Stimulated activated naive CD4-positive, alpha-beta T cell treated with Interleukin-2 at 50 U/mL for 16 hours (primary cell): ENCODE data around the gene MAP4K4.
"Not testable (repeated sequence)": the region's sequence is repeated elsewhere in the genome, so short reads cannot be mapped to it uniquely, and the experiment has no call there.

Experiments used
- DNase-seq: peaks from one replicate; lab custom pipeline; 2025; lab: John Stamatoyannopoulos, UW

Gene MAP4K4

DNA sequence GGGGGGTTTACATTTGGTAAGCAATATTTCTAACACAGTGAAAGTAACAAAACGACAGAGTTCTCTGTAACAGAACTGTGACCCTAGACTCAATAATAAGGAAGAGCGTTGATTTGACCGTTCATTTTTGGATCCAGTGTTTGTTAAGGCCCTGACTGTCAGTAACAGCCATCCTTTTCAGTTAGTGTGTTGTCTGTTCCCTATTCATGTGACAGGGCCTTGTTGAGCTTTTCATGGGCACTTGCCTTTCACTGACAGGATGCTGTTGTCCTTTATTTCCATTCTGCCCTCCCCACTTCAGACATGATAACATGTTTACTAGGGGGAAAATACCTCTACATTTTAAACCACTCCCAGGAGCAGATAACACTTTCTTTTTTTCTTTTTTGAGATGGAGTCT lies 45.8 kb downstream of the MAP4K4 start:
- no peak for DNase-seq

DNA sequence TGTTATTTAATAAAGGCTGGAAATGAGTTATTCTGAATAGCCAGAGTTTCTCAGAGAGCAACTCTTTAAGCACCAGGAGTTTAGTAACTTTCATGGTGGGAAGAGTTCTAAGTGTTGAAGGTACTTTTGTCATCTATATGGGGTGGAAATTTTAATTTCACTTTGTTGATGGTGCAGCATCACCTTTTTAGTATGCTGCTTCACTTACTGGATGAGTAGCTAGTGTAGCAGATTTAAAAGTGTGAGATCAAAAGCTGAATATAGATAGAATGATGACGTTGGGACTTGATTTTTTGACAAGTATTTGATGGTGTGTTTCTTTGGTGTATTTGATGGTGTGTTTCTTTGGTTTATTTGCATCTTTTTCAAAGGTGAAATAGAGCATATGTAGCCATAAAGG lies 47.3 kb downstream of the MAP4K4 start:
- no peak for DNase-seq

DNA sequence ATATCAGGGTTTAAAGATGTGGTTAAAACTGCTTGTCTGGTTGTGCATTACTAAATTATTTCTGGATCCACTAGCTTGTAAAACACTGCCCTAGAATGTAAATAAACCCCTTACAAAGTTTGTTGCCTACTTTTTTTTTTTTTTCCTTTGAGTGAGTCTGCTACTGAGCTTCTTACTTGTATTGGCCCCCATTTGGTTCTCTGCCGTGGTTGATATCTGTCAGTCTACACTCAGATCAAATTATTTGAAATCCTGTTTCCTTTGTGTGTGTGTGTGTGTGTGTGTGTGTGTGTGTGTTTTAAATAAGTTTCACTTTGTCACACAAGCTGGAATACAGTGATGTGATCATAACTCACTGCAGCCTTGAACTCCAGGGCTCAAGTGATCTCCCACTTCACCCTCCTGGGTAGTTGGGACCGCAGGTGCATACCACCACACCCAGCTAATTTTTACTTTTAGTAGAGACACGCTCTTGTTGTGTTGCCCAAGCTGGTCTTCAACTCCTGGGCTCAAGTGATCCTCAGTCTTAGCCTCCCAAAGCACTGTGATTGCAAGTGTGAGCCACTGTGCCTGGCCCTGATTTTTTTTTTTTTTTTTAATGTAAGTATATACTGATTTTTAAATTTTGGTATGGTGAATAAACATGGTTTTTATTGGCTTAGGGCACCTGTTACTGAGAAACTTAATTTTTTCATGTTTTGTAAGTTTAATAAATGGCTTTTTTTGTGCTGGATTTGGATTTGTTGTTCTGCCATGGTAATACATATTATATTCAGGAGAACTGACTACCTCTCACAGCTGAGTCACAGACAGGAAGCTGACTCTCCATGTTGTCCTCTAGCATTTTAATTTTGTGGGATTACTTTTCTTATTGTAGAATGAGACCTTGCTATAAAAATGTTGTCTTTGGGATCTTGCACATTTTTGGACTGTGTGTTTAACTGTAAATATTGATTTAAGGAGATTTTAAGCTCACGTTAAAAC lies 48.5 kb downstream of the MAP4K4 start:
- no peak for DNase-seq

DNA sequence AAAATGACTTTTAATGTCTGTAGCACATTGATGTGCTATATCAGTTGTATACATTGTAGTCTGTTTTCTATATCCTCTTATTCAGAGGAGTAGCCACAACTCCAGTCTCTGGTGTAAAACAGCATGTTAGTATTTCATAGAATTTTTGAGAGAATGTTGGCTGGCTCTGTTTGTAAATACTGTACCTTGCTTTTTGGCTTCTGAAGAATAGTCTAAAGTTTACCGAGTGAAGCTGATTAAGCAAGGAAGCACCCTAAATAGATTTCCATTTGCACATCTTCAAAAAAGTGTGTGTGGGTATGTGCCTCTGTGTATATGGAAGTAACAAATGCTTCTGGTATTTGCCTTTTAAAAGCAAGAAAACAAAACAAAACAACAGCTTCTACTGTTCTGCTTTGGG lies 50.5 kb downstream of the MAP4K4 start:
- DNase-seq: no peak

DNA sequence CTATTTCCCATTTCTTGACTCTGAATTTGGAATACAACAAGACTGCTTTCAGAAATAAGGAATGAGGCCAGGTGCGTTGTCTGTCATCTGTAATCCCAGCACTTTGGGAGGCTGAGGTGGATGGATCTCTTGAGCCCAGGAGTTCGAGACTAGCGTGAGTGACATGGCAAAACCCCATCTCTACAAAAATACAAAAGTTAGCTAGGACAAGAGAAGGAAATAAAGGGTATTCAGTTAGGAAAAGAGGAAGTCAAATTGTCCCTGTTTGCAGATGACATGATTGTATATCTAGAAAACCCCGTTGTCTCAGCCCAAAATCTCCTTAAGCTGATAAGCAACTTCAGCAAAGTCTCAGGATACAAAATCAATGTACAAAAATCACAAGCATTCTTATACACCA lies 51.0 kb downstream of the MAP4K4 start:
- DNase-seq: not testable (repeated sequence)

DNA sequence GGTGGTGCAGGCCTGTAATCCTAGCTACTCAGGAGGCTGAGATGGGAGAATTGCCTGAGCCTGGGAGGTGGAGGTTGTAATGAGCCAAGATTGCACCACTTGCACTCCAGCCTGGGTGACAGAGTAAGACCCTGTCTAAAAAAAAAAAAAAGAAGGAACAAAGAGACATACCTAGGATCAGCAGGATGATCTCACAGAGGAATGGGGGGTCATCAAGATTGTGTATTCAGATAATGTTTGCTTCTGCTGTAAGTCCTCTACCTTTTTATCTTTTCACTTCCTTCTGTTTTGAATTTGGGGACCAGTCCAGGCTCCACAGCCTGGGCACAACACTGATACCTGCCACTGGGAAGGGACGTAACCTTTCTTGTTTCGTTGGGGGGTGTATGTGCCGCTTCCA lies 53.2 kb downstream of the MAP4K4 start:
- DNase-seq: no peak

DNA sequence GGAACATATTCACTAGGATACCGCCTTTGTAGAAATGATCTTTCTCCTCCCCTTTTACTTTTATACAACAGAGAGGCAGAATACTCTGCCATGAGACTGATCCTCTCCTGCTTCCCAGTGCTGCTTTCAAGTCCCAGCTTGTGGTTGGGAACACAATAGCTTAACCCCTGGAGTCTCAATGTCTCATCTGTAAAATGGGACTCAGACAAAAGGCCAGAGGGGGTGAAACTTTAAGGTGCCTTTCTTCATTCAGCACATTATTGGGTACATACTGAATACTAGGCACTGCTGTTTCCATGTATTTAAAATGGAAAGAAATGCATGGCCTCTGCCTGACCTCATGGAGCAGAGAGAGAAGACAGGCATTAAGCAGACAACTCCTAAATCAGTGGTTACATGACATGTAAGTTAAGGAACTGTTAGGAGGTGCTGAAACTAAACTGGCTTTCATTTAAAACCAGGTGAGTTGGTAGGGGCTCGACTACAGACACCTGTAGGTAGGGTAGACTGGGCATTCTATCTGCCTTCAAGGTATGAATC lies 53.8 kb downstream of the MAP4K4 start:
- DNase-seq: no peak

DNA sequence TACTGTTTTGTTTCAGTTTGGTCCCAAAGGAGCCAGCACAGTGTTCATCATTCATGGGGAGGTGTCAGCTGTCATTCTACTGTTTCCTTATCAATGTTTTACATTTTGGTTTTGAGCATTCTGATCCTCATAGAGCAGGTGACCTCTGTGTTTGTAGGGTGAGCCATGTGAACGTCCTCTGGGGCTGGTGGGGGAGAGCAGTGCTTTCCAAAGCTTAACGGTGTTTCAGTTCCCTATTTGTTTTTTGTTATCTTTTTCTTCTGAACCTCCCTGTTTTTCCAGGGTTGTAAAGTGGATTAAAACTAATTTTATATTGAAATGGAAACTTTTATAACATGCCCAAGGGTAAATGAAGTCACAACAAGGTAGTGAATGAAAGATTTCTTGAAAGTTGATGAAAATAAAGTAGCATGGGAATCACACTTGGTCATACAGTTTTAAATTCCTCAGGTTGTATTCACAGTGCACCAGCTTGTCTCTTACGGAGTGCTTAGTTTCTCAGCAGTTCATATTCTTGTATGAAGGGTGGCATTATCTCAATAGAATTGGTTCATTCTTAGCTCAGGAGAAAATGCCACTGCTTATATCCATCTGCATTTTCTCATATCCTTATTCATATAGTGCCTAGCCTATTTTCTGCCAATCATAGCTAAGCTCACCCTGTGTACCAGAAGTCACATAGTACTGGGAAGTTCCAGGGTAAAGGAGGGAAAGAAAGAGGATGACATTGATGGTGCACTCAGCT lies 54.5 kb downstream of the MAP4K4 start:
- no peak for DNase-seq

DNA sequence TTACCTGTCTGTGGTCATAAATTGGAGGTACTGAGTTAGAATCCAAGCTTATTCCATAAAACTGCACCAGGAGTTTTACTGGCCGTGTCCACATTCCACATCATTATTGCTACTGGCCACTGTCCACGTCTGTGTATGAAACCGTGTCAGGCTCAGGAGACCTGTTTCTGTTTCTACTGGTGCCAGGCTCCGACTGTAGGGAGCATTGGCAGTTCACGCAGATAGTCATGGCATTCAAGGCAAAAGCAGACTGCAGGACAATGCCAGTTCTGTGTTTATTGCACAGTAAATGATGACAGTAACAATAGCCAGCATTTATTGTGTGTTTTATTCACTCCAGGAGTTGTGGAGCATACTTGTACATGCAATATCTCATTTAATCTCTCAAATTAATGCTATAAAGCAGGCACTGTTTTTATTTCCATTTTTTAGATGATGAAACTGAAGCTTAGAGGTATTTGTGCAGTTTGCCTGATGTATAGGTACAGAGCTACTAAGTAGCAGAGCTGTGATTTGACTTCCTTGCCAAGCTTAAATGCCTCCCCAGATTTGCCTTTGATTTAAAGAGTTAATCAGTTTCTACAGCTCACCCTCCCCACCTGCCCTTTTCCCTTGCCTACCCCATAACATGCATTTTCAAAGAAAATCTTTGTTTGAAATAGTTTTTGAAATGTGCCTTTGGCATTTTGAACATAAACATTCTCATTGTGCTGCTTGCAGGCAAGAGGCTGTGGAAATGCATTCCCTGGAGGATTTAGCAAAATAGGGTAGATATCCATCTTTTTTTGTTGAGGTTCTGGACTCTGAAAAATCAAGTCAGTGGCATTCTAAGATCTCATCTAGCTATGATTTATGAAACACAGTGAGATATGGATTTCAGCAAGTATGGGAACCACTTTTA lies 55.5 kb downstream of the MAP4K4 start:
- no peak for DNase-seq

DNA sequence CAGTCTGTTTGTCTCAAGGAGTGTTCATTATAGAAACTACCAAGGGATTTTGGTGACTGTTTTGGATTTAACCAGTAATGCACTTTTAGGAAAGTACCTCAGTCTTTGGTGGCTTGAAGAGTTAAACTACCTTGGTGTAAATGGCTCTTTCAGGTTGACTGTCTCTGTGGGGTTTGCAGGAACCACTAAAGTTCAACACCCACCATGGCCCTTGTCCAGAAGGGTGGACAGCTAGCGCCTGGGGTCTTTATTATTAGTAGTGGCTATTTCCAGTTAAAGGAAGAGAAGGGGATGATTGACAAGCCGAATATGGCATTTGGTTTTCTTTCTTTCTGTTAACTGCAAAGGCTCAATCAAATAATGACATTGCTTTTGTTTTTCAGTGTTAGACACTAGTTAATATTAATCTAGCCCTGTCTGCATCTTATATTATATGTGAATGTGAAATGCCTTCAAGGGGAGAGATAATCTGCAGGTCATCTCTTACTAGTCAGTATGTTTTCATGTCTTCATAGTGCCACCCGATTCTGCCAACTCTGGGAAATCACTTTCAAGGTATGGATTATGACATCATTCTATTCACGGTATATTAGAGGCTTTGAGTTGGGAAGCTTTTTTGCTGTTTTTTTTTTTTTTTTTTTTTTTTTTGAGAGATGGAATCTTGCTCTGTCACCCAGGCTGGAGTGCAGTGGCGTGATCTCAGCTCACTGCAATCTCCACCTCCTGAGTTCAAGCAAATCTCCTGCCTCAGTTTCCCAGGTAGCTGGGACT lies 56.4 kb downstream of the MAP4K4 start:
- no peak for DNase-seq

DNA sequence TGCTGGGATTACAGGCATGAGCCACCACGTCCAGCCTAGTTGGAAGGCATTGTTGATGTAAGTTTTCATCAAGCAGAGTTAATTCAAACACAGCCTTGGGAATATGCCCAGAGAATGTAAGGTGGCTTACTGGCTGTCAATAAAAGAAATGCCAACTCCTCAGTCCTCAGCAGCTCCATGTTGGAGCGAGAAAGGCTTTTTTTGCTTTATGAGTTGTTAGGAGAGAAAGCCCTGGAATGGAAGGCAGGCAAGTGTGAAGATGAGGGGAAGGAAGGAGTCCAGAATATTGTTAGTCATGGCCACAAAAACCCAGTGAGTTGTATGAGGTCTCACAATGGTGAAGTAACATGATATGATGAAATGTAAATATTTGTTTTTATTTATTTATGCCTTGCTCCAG lies 57.1 kb downstream of the MAP4K4 start:
- no peak for DNase-seq

DNA sequence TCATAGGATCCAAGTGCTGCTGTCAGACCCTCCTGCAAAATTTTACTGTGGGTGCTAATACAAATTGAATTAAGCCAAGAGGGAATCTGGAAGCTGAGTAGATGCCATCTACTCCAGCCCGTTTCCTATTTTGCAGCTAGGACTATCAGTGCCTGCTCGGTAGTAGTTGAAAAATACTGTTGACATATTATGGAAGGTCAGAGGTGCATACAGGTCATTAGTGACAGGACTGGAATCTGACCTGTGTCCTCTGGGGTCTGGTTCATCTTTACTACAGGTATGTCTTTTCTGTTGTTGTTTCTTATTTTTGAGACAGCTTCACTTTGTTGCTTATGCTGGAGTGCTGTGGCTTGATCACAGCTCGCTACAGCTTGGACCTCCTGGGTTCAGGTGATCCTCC lies 58.8 kb downstream of the MAP4K4 start:
- no peak for DNase-seq

DNA sequence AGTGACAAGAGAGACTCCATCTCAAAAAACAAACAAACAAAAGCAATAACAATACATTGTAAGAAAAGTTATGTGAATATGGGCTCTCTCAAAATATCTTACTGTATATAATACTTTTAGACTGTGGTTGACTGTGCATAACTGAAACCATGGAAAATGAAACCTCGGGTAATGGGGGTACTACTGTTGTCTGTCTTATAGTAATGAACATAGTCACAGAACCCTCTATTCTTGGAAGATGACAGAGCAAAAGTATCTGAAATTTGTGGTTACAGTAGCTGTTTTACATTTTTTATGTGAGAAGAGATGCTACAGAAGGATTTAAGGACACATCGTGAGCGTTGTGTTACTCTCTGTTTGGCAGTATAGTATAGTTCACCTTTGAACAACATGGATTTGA lies 60.5 kb downstream of the MAP4K4 start:
- DNase-seq: no peak

DNA sequence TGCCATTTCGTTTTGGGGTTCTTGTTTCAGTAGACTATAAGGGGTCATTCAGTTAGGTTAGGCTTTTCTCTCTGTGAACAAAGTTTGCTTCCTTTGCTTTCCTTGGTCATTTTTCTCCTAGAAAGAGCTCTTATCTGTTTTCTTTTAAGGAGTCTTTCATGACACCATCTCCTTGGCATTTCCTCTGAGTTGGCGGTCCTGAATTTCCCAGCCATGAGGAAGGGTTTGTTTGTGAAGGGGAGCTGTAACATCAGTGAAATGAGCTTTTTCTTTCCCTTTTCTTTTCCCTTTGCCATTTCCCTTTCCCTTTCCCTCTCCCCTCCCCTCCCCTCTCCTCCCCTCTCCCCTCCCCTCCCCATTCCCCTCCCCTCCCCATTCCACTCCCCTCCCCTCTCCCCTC lies 61.7 kb downstream of the MAP4K4 start:
- DNase-seq: no peak

DNA sequence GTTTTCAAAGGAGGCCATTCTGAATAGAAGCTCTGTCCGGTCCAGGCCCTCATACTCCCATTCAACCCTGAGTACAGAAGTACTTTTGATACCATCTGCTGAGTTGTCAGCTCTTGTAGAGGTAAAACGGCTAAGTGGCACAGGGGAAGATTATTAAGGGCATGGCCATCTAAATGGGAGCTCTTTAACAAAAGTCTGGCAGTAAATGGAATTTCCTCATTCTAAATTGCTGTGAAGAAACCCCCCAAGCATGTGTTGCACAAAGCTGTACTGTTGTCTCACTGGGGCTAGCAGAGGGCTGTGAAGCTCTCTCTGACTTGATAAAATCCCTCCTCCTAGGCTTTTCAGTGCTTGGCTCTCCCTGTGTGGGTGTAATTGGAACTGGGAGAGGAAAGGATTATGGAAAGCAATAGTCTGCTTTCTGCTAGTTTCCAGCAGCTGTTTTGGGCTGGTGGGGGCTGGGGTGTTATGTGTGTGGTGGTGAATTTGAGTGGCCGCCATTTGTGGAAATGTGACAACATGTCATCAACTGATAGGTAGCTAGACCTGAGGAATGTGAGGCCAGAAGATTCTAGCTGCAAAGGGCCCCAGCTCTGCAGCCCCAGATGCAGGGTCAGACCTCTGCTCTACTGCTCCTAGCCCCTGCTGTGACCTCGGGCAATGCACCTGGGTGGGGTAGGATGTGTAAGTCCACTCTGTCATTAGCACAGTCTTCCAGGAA lies 65.1 kb downstream of the MAP4K4 start:
- no peak for DNase-seq

DNA sequence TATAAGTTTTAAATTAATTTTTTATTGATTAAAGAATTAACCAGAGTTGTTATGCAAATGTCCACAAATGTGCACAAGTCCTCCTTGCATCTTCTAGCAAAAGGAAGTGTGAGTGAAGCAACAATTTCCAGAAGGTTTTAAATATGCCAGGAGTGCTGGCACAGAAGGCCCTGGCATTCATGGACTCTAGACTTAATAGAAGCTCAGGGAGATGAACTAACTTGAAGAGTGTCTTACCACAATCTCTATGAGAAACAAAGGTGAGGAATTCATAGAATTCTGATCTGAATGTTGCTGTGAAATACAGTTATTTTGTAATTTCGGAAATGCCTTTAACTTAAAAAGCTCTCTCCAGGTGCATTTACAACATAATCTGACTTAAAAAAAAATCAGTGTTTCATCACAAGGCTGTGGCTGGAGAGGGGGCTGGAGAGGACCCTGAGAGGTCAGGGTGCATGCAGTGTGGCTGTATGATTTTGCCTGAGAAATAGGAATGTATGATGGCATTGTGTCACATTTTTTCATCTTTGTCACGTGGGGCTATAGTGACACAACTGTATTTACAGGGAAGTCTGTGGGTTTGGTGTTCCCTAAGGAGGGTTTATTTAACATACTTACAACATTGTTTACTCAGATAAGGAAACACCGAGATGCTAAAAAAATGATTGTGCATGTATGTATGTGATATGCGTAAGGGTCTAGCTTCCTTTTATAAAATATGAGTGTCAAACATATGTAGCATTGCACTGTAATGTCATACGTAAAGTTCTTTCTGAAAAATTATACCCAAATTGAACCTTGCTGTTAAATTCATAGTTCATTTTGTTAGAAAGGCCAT lies 66.2 kb downstream of the MAP4K4 start:
- DNase-seq: no peak

DNA sequence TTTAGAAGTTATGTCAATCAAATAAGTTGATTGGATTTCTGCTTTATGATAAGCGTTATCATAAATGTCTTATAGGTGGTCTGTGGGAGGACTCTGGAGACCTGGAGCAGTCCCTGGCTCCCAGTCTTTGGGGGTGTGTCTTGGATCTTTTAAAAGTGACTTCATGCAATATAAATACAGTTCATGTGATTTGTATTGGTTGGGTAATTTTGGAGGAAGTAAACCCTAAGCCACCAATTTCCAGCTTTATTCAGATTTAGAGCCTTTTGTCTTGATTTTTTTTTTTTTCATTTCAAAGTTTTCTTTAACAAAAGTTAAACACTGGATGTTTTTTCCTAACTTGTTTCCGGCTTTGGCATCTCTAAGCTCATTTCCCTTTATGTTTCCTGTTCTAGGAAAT lies 68.8 kb downstream of the MAP4K4 start:
- DNase-seq: no peak

DNA sequence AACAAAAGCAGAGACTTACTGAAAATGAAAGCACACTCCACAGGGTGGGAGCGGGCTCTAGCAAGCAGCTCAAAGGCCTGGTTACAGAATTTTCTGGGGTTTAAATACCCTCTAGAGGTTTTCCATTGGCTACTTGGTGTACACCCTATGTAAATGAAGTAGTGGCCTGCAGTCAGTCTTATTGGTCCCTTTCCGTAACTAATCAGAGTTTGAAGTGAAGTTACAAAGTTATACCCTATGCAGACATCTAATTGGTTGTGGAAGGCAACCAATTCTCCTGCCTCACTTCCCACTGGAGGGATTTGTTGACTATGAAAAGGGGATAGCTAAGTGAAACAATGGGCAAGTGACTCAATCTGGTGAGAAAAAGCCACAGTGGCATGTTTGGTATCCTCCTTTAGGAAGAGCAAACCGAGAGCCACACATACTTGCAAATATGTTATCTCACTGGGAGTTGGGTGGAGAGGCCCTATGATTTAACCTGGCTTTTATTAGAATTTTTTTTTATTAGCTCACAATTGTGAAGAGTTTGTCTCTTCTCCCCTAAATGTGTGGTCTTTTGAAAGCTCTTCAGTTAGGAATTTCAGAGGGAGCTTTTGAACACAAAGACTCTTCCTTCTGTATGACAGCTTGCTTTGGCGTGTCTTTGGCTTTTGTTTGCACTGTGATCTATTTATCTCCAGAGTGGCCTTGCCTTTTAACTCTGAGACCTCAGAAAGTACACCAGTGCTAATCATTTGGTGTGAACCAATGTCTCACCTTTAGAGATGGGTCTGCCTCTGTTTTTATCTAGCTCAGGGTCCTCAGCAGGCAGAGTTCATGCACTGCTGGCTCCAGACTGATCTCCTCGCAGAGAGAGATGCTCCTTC lies 69.6 kb downstream of the MAP4K4 start:
- DNase-seq: no peak
